K562 (cell line): Measurements from ENCODE around the gene CFDP1.

ENCODE experiments used
- KAT8 ChIP-seq: fragments of 450-650 bp; IDR thresholded peaks from 2 replicates; pipeline ENCODE4 v1.6.1; 2016; ENCODE audit warnings: low read depth, mild to moderate bottlenecking
- TEAD4 ChIP-seq, 2 experiments: sonication (generic) in 1 of 2; formaldehyde crosslinking in 1 of 2; IDR thresholded peaks; 2 replicates each; pipeline versions ENCODE4 v1.6.1 to v1.8.0; 2012 to 2022; ENCODE audit warnings: borderline replicate concordance in 1 of 2, inconsistent platforms in 1 of 2, low read length in 1 of 2, mild to moderate bottlenecking in 1 of 2, missing genetic modification reagents in 1 of 2

DNA sequence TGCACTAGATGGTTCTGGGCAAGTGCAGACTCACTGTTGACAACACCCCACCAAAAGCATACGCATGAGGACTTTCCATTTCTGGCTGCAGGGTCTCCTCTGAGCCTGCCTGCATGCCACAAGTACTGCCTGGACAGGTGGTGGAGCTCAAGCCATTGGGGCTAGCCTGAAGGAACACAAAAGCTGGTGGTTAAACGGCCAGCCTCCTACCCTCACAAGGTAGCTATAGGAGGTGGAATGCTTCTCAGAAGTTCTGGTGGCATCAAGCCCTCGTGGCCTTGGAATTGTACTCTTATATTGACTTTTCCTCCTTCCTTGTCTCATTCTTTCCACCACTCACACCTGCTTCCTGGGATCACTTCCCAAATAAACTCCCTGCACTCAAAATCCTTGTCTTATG, 125.3 kb downstream of the CFDP1 start:
- TF ChIP-seq TEAD4 (IDR thresholded peaks at IDR 0.05; ENCODE audit: low read length) (no peak), TEAD4 (CRISPR knock-in tag; IDR thresholded peaks at IDR 0.05; ENCODE audit: borderline replicate concordance) (no peak), KAT8 (no peak)
